Kidney epithelial cell (primary cell): ENCODE measurements around the gene KCNA10. TPM values are rescaled to one million over a fixed set of nuclear protein-coding genes. Genes with fewer than 3 reads are reported as not detected.

ENCODE experiments used
- DNase-seq: peaks from one replicate; pipeline ENCODE4 v3.0.0-alpha.2; 2010; ENCODE audit warnings: low read depth
- H3K27me3 ChIP-seq: 2 replicates; pipeline ENCODE4 v1.6.0; 2011; ENCODE audit warnings: low read length; ENCODE audit not compliant: control insufficient read depth, insufficient read depth
- H3K36me3 ChIP-seq: 2 replicates; pipeline ENCODE4 v1.5.1; 2011; ENCODE audit warnings: low read length; ENCODE audit not compliant: control insufficient read depth, insufficient read depth
- H3K4me3 ChIP-seq: 2 replicates; pipeline ENCODE4 v1.5.1; 2011; ENCODE audit warnings: low read depth, mild to moderate bottlenecking, control low read depth, low read length
- CTCF ChIP-seq: IDR thresholded peaks from 2 replicates; pipeline ENCODE4 v1.5.1; 2011; ENCODE audit warnings: mild to moderate bottlenecking, moderate library complexity, low read length, control low read depth, inconsistent platforms; ENCODE audit not compliant: insufficient read depth, poor library complexity, severe bottlenecking
- total RNA-seq: library from RNA; depleted of rRNA; stranded (reverse); fragments of >200 nt; gene quantifications from 2 replicates; pipeline ENCODE4 v1.2.3, GENCODE V29; 2015

The KCNA10 gene
- total RNA-seq, 1 donor from 2014 or later: not detected

- no peak for DNase-seq
- H3K4me3 ChIP-seq: no peak overlapping the region
- H3K36me3 ChIP-seq: no peaks in the 10 kb centered on the region
- peaks cover 5% of the 10 kb centered on the region for H3K27me3 ChIP-seq
- no peak for TF ChIP-seq CTCF
Measured at GRCh38 chr1:110494522-110495406, 24.2 kb downstream of the KCNA10 start.

- Histone ChIP-seq H3K36me3 (no peaks in the 10 kb centered on the region), H3K27me3 (peaks cover 5% of the 10 kb centered on the region), H3K4me3 (no peak overlapping the region)
- DNase-seq: no peak
- no peak for TF ChIP-seq CTCF
Measured at GRCh38 chr1:110494036-110494435, 24.9 kb downstream of the KCNA10 start.

GRCh38 chr1:110493059-110493699 lies 25.8 kb downstream of the KCNA10 start:
- TF ChIP-seq CTCF: no peak
- DNase-seq: no peak
- no peaks in the 10 kb centered on the region for H3K36me3 ChIP-seq
- H3K4me3 ChIP-seq: no peak overlapping the region
- peaks cover 5% of the 10 kb centered on the region for H3K27me3 ChIP-seq

- no peak for DNase-seq
- no peaks in the 10 kb centered on the region for H3K36me3 ChIP-seq
- H3K4me3 ChIP-seq: no peak overlapping the region
- TF ChIP-seq CTCF: no peak
- H3K27me3 ChIP-seq: peaks cover 5% of the 10 kb centered on the region
Measured at GRCh38 chr1:110492573-110492972, 26.4 kb downstream of the KCNA10 start.

- Histone ChIP-seq H3K27me3 (peaks cover 5% of the 10 kb centered on the region), H3K36me3 (no peaks in the 10 kb centered on the region), H3K4me3 (no peak overlapping the region)
- no peak for TF ChIP-seq CTCF
- DNase-seq: no peak
Measured at GRCh38 chr1:110490791-110491451, 28.1 kb downstream of the KCNA10 start.
